ENCODE data around the gene NKAIN2. TPM values are rescaled to one million over a fixed set of nuclear protein-coding genes. Genes with fewer than 3 reads are reported as not detected.
"Not testable (repeated sequence)": the region's sequence is repeated elsewhere in the genome, so short reads cannot be mapped to it uniquely, and the experiment has no call there.

NKAIN2 gene
- total RNA-seq, 1 donor from 2014 or later = not detected

DNA sequence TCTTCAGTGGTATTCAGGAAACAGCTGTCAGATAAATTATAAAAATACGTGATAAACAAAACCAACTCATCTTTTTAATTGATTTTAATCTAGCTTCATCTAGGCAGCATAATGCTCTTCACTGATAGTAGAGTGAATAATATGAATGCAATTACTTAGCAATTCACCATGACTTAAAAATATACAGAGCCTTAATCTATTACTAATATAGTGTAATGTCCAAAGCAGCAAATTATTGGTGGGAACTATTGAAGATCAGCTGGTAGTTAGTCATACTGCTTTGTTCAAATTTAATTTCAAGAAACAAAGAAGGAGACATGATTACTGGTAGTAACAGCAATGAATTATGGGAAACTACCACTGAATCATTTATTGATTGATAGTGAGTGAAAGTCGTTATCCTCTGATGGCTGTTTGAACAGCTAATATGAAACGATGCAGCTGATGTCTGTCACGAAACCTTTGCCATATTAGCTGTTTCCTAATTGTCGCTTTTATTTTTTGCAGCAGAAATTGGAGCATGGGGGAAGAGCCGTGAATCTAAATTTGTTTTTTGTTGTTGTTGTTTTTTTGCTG lies 99.2 kb downstream of the NKAIN2 start:
- no peaks in the 10 kb centered on the region for H3K9me3 ChIP-seq
- TF ChIP-seq, protein P1, sequence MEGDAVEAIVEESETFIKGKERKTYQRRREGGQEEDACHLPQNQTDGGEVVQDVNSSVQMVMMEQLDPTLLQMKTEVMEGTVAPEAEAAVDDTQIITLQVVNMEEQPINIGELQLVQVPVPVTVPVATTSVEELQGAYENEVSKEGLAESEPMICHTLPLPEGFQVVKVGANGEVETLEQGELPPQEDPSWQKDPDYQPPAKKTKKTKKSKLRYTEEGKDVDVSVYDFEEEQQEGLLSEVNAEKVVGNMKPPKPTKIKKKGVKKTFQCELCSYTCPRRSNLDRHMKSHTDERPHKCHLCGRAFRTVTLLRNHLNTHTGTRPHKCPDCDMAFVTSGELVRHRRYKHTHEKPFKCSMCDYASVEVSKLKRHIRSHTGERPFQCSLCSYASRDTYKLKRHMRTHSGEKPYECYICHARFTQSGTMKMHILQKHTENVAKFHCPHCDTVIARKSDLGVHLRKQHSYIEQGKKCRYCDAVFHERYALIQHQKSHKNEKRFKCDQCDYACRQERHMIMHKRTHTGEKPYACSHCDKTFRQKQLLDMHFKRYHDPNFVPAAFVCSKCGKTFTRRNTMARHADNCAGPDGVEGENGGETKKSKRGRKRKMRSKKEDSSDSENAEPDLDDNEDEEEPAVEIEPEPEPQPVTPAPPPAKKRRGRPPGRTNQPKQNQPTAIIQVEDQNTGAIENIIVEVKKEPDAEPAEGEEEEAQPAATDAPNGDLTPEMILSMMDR (IDR thresholded peaks at IDR 0.05) = no peak
- no peaks in the 10 kb centered on the region for H3K36me3 ChIP-seq
- ATAC-seq = no peak
- H3K4me1 ChIP-seq = no peaks in the 10 kb centered on the region
- no peak for DNase-seq
- H3K27ac ChIP-seq = no peak overlapping the region
- intact Hi-C loops (cut with DNase I) = no loop called here
- no peak overlapping the region for H3K4me3 ChIP-seq
- no peaks in the 10 kb centered on the region for H3K27me3 ChIP-seq

DNA sequence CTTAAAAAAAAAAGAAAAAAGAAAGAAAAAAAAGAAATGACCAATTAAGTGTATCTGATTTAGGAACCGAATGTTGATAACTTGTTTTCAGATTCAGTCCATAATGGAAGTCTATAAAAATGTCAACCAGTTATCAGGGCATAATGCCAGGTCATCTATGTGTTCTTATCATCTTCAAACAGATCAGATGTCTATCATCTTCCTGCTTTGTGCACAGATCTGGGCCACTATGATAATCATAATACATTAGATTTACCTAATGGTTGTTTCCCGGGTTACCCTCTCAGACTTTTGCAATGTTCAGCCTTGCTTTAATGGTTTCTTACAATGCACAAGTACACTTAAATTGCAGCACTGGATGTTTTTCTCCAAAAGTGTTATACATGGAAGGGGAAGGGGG lies 100.6 kb downstream of the NKAIN2 start:
- TF ChIP-seq, protein P1 (IDR thresholded peaks at IDR 0.05) = no peak
- Histone ChIP-seq H3K9me3 (no peaks in the 10 kb centered on the region), H3K4me3 (no peak overlapping the region), H3K27me3 (no peaks in the 10 kb centered on the region), H3K4me1 (no peaks in the 10 kb centered on the region), H3K36me3 (no peaks in the 10 kb centered on the region), H3K27ac (no peak overlapping the region)
- ATAC-seq = no peak
- DNase-seq = no peak
- intact Hi-C loops (cut with DNase I) = no loop called here

DNA sequence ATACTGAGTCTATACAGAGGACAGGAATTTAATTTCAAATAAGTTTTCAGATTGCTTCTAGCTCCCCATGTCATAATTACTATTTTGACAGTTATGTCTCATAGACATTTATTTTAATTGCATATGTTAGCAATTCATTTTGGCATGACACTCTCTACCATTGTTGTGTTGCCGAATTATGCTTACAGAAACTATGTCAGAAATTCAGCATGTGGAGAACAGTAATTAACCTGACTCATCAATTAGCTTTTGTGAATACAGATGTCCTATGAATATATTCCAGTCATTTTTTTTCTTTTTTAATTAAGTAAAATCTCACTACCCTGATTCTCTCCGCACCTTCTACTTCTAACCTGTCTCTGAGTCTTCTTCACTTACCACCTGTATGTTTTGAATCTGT lies 105.1 kb downstream of the NKAIN2 start:
- ATAC-seq (no peak), DNase-seq (no peak)
- H3K36me3 ChIP-seq = no peaks in the 10 kb centered on the region
- H3K27me3 ChIP-seq = no peaks in the 10 kb centered on the region
- no peak overlapping the region for H3K27ac ChIP-seq
- TF ChIP-seq, protein P1 (IDR thresholded peaks at IDR 0.05) = no peak
- intact Hi-C loops (cut with DNase I) = no loop called here
- H3K4me1 ChIP-seq = no peaks in the 10 kb centered on the region
- H3K9me3 ChIP-seq = no peaks in the 10 kb centered on the region
- H3K4me3 ChIP-seq = no peak overlapping the region

DNA sequence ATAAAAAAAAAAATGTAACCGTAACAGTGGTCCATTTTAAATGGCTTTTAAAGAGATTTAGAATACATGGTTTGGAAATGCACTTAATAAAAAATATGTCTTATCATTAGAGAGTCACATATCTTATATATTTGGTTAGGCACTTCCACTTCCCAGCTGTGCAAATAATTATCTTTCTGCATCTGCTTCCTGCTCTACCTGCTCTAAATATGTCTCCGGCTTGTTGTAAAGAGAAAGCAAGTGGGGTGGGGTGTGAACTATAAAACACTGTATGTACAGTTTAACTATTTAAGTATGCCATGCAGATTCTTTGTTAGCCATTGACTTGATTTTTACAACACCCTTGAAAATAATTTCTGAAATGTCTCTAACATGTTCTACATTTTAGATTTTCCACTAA lies 106.3 kb downstream of the NKAIN2 start:
- no peaks in the 10 kb centered on the region for H3K4me1 ChIP-seq
- no peaks in the 10 kb centered on the region for H3K27me3 ChIP-seq
- intact Hi-C loops (cut with DNase I) = no loop called here
- TF ChIP-seq, protein P1 (IDR thresholded peaks at IDR 0.05) = no peak
- no peak overlapping the region for H3K27ac ChIP-seq
- no peaks in the 10 kb centered on the region for H3K9me3 ChIP-seq
- no peak for ATAC-seq
- no peak for DNase-seq
- H3K36me3 ChIP-seq = no peaks in the 10 kb centered on the region
- H3K4me3 ChIP-seq = no peak overlapping the region

DNA sequence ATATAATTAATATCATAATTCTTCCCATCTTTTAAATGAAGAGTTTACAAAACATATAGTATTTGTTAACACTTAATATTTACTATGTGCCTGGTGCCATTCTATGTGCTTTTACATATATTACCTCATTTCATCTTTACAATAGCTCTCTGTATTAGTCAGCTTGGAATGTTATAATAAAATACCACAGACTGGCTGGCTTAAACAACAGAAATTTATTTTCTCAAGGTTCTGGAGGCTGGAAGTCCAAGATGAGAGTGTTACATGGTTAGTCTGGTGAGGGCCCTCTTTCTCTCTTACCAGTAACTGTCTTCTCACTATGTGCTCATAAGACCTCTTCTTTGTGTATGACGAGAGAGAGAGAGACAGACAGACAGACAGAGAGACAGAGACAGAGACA lies 110.2 kb downstream of the NKAIN2 start:
- Histone ChIP-seq H3K9me3 (no peaks in the 10 kb centered on the region), H3K27ac (no peak overlapping the region), H3K4me3 (no peak overlapping the region), H3K36me3 (no peaks in the 10 kb centered on the region), H3K27me3 (no peaks in the 10 kb centered on the region), H3K4me1 (no peaks in the 10 kb centered on the region)
- ATAC-seq (no peak), DNase-seq (no peak)
- intact Hi-C loops (cut with DNase I) = no loop called here
- TF ChIP-seq, protein P1 (IDR thresholded peaks at IDR 0.05) = no peak

DNA sequence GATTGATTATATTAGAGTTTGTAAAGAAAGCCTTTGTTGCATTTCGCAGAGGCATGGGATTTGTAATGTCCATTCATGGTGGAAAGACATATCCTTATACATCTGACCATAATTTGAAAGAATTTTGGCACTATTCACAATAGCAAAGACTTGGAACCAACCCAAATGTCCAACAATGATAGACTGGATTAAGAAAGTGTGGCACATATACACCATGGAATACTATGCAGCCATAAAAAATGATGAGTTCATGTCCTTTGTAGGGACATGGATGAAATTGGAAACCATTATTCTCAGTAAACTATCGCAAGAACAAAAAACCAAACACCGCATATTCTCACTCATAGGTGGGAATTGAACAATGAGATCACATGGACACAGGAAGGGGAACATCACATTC lies 119.7 kb downstream of the NKAIN2 start:
- H3K4me1 ChIP-seq; ATAC-seq; H3K36me3 ChIP-seq; H3K4me3 ChIP-seq; H3K27ac ChIP-seq; H3K27me3 ChIP-seq; DNase-seq; intact Hi-C loops (cut with DNase I); H3K9me3 ChIP-seq: not testable (repeated sequence)
